Ovary (tissue), 3 donors: ENCODE measurements around the gene MPPED2.

ENCODE experiments used
- CTCF ChIP-seq, 3 donors: fragments of 450-650 bp in 2 of 3; fragments of 200-600 bp in 1 of 3; IDR thresholded peaks; one replicate each; pipeline versions ENCODE4 v1.5.1 to v1.8.0; 2016 to 2022; ENCODE audit warnings: antibody characterized with exemption in 3 of 3, mild to moderate bottlenecking in 1 of 3
- EP300 ChIP-seq: sonication (generic); formaldehyde crosslinking; IDR thresholded peaks from one replicate; pipeline ENCODE4 v1.6.1; 2017; ENCODE audit warnings: antibody characterized with exemption
- POLR2A ChIP-seq: fragments of 450-650 bp; IDR thresholded peaks from one replicate; pipeline ENCODE4 v1.6.1; 2017; ENCODE audit warnings: antibody characterized with exemption, mild to moderate bottlenecking, moderate library complexity
- donor health status: DM: no; HTN: no; CAD: no.

GRCh38 chr11:30477061-30477460 lies 109.1 kb downstream of the MPPED2 start:
- no peak for TF ChIP-seq CTCF (IDR thresholded peaks at IDR 0.05)
- no peak for TF ChIP-seq EP300
- TF ChIP-seq POLR2A, result no peak
